Measurements from ENCODE around the gene MARVELD1.
A peak's percentile ranks its signal among the peaks of the same experiment; 100 is the strongest.

The MARVELD1 gene

GRCh38 chr10:97713339-97713825, at the start of gene MARVELD1:
MARVELD1 (plus strand) TSS chr10:97713730; CDS start chr10:97713877, 147 bp downstream.
- Histone ChIP-seq H3K9me3 (ENCODE audit: insufficient read depth, low read length) (no peaks in the 10 kb centered on the region), H3K36me3 (ENCODE audit: insufficient read depth, insufficient read length, low read length) (peaks cover 22% of the 10 kb centered on the region), H3K9ac (ENCODE audit: insufficient read length, low read depth) (peak within 1 kb of the TSS; percentile 97), H3K4me3 (ENCODE audit: insufficient read length, low read depth) (peak within 1 kb of the TSS; percentile 86), H3K27me3 (ENCODE audit: insufficient read depth, insufficient read length) (no peaks in the 10 kb centered on the region), H3K4me1 (ENCODE audit: insufficient read depth, insufficient read length) (peaks cover under 1% of the 10 kb centered on the region)
- DNase-seq (ENCODE audit: low read depth, low spot score), result no peak
- TF ChIP-seq ZNF274 (IDR thresholded peaks at IDR 0.05; ENCODE audit: low read depth, low read length), result no peak

- no peaks in the 10 kb centered on the region for H3K4me1 ChIP-seq (ENCODE audit: insufficient read depth, insufficient read length)
- H3K9ac ChIP-seq (ENCODE audit: insufficient read length, low read depth), result no peak overlapping the region
- no peaks in the 10 kb centered on the region for H3K9me3 ChIP-seq (ENCODE audit: insufficient read depth, low read length)
- no peak overlapping the region for H3K4me3 ChIP-seq (ENCODE audit: insufficient read length, low read depth)
- H3K27me3 ChIP-seq (ENCODE audit: insufficient read depth, insufficient read length), result no peaks in the 10 kb centered on the region
- no peak for DNase-seq (ENCODE audit: low read depth, low spot score)
- peaks cover 48% of the 10 kb centered on the region for H3K36me3 ChIP-seq (ENCODE audit: insufficient read depth, insufficient read length, low read length)
- TF ChIP-seq ZNF274 (IDR thresholded peaks at IDR 0.05; ENCODE audit: low read depth, low read length) (no peak), YY1 (IDR thresholded peaks at IDR 0.05; ENCODE audit: insufficient read depth, insufficient read length) (no peak), SUZ12 (IDR thresholded peaks at IDR 0.05; ENCODE audit: extremely low read depth, insufficient read depth, insufficient read length) (no peak)
These were observed 49.2 kb upstream of the MARVELD1 start for GRCh38 chr10:97664282-97664850.

GRCh38 chr10:97666992-97667391, 46.5 kb upstream of the MARVELD1 start:
- Histone ChIP-seq H3K4me1 (ENCODE audit: insufficient read depth, insufficient read length) (no peaks in the 10 kb centered on the region), H3K36me3 (ENCODE audit: insufficient read depth, insufficient read length, low read length) (peaks cover 54% of the 10 kb centered on the region), H3K27me3 (ENCODE audit: insufficient read depth, insufficient read length) (no peaks in the 10 kb centered on the region), H3K9ac (ENCODE audit: insufficient read length, low read depth) (no peak overlapping the region), H3K9me3 (ENCODE audit: insufficient read depth, low read length) (no peaks in the 10 kb centered on the region), H3K4me3 (ENCODE audit: insufficient read length, low read depth) (no peak overlapping the region)
- no peak for DNase-seq (ENCODE audit: low read depth, low spot score)
- TF ChIP-seq SUZ12 (IDR thresholded peaks at IDR 0.05; ENCODE audit: extremely low read depth, insufficient read depth, insufficient read length) (no peak), YY1 (IDR thresholded peaks at IDR 0.05; ENCODE audit: insufficient read depth, insufficient read length) (no peak), ZNF274 (IDR thresholded peaks at IDR 0.05; ENCODE audit: low read depth, low read length) (no peak)

- no peak overlapping the region for H3K4me3 ChIP-seq (ENCODE audit: insufficient read length, low read depth)
- H3K4me1 ChIP-seq (ENCODE audit: insufficient read depth, insufficient read length), result no peaks in the 10 kb centered on the region
- H3K9me3 ChIP-seq (ENCODE audit: insufficient read depth, low read length), result no peaks in the 10 kb centered on the region
- H3K9ac ChIP-seq (ENCODE audit: insufficient read length, low read depth), result no peak overlapping the region
- H3K36me3 ChIP-seq (ENCODE audit: insufficient read depth, insufficient read length, low read length), result peaks cover 49% of the 10 kb centered on the region
- no peak for DNase-seq (ENCODE audit: low read depth, low spot score)
- H3K27me3 ChIP-seq (ENCODE audit: insufficient read depth, insufficient read length), result no peaks in the 10 kb centered on the region
- TF ChIP-seq ZNF274 (IDR thresholded peaks at IDR 0.05; ENCODE audit: low read depth, low read length) (no peak), SUZ12 (IDR thresholded peaks at IDR 0.05; ENCODE audit: extremely low read depth, insufficient read depth, insufficient read length) (no peak), YY1 (IDR thresholded peaks at IDR 0.05; ENCODE audit: insufficient read depth, insufficient read length) (no peak)
These were observed 46.1 kb upstream of the MARVELD1 start for GRCh38 chr10:97667463-97667862.

- H3K27me3 ChIP-seq (ENCODE audit: insufficient read depth, insufficient read length), result no peaks in the 10 kb centered on the region
- DNase-seq (ENCODE audit: low read depth, low spot score), result no peak
- no peak for TF ChIP-seq YY1 (IDR thresholded peaks at IDR 0.05; ENCODE audit: insufficient read depth, insufficient read length)
- no peak for TF ChIP-seq SUZ12 (IDR thresholded peaks at IDR 0.05; ENCODE audit: extremely low read depth, insufficient read depth, insufficient read length)
- no peak for TF ChIP-seq ZNF274 (IDR thresholded peaks at IDR 0.05; ENCODE audit: low read depth, low read length)
- no peaks in the 10 kb centered on the region for H3K4me1 ChIP-seq (ENCODE audit: insufficient read depth, insufficient read length)
- peaks cover 54% of the 10 kb centered on the region for H3K36me3 ChIP-seq (ENCODE audit: insufficient read depth, insufficient read length, low read length)
- H3K4me3 ChIP-seq (ENCODE audit: insufficient read length, low read depth), result no peak overlapping the region
- H3K9ac ChIP-seq (ENCODE audit: insufficient read length, low read depth), result no peak overlapping the region
- no peaks in the 10 kb centered on the region for H3K9me3 ChIP-seq (ENCODE audit: insufficient read depth, low read length)
These were observed 44.0 kb upstream of the MARVELD1 start for GRCh38 chr10:97669571-97669970.

- H3K9ac ChIP-seq (ENCODE audit: insufficient read length, low read depth), result no peak overlapping the region
- peaks cover 57% of the 10 kb centered on the region for H3K36me3 ChIP-seq (ENCODE audit: insufficient read depth, insufficient read length, low read length)
- TF ChIP-seq YY1 (IDR thresholded peaks at IDR 0.05; ENCODE audit: insufficient read depth, insufficient read length), result no peak
- no peak for TF ChIP-seq SUZ12 (IDR thresholded peaks at IDR 0.05; ENCODE audit: extremely low read depth, insufficient read depth, insufficient read length)
- H3K9me3 ChIP-seq (ENCODE audit: insufficient read depth, low read length), result no peaks in the 10 kb centered on the region
- no peak for DNase-seq (ENCODE audit: low read depth, low spot score)
- no peaks in the 10 kb centered on the region for H3K4me1 ChIP-seq (ENCODE audit: insufficient read depth, insufficient read length)
- no peak overlapping the region for H3K4me3 ChIP-seq (ENCODE audit: insufficient read length, low read depth)
- no peaks in the 10 kb centered on the region for H3K27me3 ChIP-seq (ENCODE audit: insufficient read depth, insufficient read length)
These were observed 39.6 kb upstream of the MARVELD1 start for GRCh38 chr10:97673736-97674525.

GRCh38 chr10:97675222-97675621, 38.3 kb upstream of the MARVELD1 start:
- Histone ChIP-seq H3K9ac (ENCODE audit: insufficient read length, low read depth) (no peak overlapping the region), H3K9me3 (ENCODE audit: insufficient read depth, low read length) (no peaks in the 10 kb centered on the region), H3K4me1 (ENCODE audit: insufficient read depth, insufficient read length) (no peaks in the 10 kb centered on the region), H3K27me3 (ENCODE audit: insufficient read depth, insufficient read length) (no peaks in the 10 kb centered on the region), H3K36me3 (ENCODE audit: insufficient read depth, insufficient read length, low read length) (peaks cover 49% of the 10 kb centered on the region), H3K4me3 (ENCODE audit: insufficient read length, low read depth) (no peak overlapping the region)
- TF ChIP-seq YY1 (IDR thresholded peaks at IDR 0.05; ENCODE audit: insufficient read depth, insufficient read length) (no peak), SUZ12 (IDR thresholded peaks at IDR 0.05; ENCODE audit: extremely low read depth, insufficient read depth, insufficient read length) (no peak), ZNF274 (IDR thresholded peaks at IDR 0.05; ENCODE audit: low read depth, low read length) (no peak)
- no peak for DNase-seq (ENCODE audit: low read depth, low spot score)
